ENCODE measurements around the gene BRK1.
A peak's percentile ranks its signal among the peaks of the same experiment; 100 is the strongest.
"Not testable (repeated sequence)": the region's sequence is repeated elsewhere in the genome, so short reads cannot be mapped to it uniquely, and the experiment has no call there.

The BRK1 gene
- total RNA-seq = 28.2 to 76.3 reads per million in 2 donors

DNA sequence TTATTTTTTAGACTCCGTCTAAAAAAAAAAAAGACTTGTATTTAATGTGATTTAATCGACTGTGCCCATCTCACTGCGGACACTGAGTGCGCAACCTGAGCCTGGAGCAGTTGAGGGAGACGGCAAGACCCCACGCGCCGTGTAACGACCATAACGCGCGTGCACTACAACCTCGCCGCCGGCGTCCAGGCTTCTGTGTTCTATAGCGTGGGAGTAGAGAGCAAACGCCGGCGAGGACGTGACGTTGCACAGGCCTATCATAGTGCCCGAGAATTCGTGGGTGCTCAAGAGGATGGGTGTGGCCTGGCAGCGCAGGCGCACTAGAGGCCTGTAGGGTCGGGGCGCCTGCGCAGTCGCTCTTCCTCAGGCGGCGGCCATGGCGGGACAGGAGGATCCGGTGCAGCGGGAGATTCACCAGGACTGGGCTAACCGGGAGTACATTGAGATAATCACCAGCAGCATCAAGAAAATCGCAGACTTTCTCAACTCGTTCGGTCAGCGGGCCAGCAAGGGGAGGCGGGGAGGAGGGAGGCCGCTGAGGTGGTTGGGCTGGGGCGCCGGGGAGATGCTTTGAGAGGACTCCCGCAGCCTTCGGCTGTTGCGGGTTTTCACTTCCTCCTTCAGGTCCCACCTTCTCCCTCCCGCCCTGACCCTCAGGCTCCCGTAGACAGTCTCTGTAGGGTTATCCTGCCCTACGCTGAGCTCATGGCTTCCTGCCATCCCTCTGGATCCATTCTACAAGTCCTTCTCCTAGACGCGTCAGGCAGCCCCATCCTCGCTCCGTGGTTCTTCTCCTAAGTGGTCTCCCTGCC is at the start of gene BRK1:
Gene BRK1 (plus strand): TSS at position 350 of the 812 bp plus-strand sequence. CDS start 27 bp downstream, at position 377.
- peak; percentile 87 for DNase-seq

DNA sequence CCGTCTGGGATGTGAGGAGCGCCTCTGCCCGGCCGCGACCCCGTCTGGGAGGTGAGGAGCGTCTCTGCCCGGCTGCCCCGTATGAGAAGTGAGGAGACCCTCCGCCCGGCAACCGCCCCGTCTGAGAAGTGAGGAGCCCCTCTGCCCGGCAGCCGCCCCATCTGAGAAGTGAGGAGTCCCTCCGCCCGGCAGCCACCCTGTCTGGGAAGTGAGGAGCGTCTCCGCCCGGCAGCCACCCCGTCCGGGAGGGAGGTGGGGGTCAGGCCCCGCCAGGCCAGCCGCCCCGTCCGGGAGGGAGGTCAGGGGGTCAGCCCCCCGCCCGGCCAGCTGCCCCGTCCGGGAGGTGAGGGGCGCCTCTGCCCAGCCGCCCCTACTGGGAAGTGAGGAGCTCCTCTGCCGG is 45.4 kb upstream of the BRK1 start:
- not testable (repeated sequence) for DNase-seq

DNA sequence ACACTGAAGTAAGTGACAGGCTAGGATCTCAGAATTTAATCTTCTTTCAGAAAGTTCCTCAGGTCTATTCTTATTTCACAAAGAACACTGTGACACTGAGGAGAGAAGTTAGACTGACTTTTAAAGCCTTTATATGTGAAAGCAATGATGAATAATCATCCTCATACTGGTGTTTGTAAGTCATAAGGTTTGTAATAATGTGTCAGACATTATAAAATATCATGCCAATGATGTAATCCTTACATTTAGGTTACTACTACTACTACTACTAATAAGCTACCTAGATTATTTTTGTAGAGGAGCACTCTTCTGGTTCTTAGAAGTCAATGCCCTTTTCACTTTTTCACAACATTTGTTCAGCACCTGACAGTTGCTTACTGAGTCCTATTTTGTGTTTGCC is 40.8 kb upstream of the BRK1 start:
- DNase-seq = no peak

GRCh38 chr3:10081871-10082270 is 33.6 kb upstream of the BRK1 start:
- no peak for DNase-seq

- DNase-seq = no peak
These were observed 29.7 kb upstream of the BRK1 start for GRCh38 chr3:10085738-10086137.

DNA sequence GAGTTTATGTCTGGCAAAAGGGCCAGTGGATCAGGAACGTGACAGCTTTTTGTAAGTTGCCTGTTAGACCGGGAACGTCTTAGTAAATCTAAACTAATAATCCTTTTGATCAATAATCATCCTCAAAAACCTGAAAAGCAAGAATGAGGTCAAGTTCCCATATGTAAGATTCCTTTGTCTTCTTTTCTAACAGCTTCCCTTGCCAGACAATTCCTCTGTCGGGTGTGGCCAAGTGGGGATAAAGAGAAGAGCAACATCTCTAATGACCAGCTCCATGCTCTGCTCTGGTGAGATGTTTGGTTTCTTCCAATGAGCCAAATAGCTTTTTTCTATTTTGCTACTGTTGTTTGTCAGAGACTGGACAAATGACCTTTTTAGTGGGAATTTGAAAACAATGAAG is 27.2 kb upstream of the BRK1 start:
- no peak for DNase-seq

- no peak for DNase-seq
These were observed 25.3 kb upstream of the BRK1 start for GRCh38 chr3:10090179-10090578.

DNA sequence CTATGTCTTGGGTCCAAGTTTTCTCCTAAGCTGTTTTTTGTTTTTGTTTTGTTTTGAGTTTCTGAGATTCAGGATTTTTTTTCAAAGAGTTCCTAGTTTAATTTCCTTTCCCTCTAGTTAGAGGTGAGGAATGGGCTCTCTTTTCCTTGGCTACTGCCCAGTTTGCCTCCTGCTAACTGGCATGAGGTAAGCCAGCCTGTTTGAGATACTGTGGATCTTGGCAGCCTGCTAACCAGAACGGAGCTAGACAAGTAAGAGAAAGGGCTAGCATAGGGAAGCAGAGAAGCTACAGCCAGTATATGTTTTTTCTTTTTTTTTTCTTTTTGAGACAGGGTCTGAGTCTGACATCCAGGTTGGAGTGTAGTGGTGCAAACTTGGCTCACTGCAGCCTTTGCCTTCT is 24.7 kb upstream of the BRK1 start:
- not testable (repeated sequence) for DNase-seq

GRCh38 chr3:10091387-10091786 is 24.1 kb upstream of the BRK1 start:
- DNase-seq = not testable (repeated sequence)

- no peak for DNase-seq
These were observed 21.8 kb upstream of the BRK1 start for GRCh38 chr3:10093678-10094077.

GRCh38 chr3:10099041-10099440 is 16.4 kb upstream of the BRK1 start:
- no peak for DNase-seq

DNA sequence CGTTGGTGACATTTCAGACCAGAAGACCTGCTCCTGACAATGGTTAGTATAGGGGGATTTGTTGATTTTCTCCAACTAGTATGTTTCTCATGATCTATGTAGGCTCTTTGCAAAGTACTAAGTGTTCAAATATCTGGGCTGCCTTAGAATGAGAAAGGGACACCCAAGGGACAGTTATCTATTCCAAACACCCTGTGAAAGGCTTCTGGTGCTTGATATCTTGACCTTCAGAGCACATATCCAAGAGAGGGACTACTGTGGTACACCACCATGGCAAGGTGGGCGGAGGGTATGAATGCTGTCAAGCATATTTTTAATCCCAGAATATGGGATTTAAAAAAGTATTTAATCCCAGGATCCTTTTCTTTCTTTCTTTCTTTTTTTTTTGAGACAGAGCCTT is 8.6 kb upstream of the BRK1 start:
- DNase-seq = no peak

- no peak for DNase-seq
These were observed 7.4 kb upstream of the BRK1 start, which contains the start of gene FANCD2OS for GRCh38 chr3:10108091-10108490. TSS of gene FANCD2OS (minus strand) at chr3:10108255. CDS start at chr3:10104774, 3,481 bp downstream.

- no peak for DNase-seq
These were observed 624 bp downstream of the BRK1 start for GRCh38 chr3:10116138-10116460.

- DNase-seq = no peak
These were observed 1.5 kb downstream of the BRK1 start for GRCh38 chr3:10116928-10117327.

DNA sequence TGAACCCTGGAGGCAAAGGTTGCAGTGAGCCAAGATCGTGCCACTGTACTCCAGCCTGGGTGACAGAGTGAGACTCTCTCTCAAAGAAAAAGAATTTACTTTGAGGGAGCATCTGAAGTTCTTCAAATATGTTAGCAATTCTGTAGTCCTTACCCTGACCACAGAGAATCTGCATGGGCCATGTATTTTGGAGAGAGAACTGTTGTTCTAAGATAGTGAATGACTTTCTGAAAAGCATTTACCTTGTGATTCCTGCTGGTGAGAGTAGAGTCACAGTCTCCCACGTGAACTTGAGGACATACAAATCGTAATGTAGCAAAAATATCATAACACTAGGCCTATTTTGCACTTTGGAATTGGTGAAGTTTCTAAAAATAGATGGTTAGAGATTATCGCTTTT is 3.9 kb downstream of the BRK1 start:
- DNase-seq = no peak

DNA sequence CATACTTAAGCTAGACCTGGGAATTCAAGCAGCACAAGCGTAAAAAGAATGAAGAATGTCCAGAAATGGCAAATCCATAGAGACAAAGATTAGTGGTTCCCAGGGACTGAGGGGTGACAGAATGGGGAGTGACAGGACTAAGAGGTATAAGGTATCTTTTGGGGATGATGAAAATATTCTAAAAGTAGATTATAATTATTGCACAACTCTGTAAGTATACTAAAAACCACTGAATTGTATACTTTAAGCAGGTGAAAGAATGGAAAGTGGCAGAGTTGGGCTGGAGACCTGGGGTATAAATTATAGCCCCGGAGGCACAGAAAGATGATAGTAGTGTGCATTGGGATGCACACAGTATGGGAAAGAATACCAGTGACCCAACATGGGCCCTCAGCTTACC is 5.6 kb downstream of the BRK1 start:
- DNase-seq = no peak

- no peak for DNase-seq
These were observed 7.2 kb downstream of the BRK1 start for GRCh38 chr3:10122724-10123123.

GRCh38 chr3:10135872-10136271 is 20.4 kb downstream of the BRK1 start:
- DNase-seq = not testable (repeated sequence)

GRCh38 chr3:10136426-10137005 is 21.0 kb downstream of the BRK1 start:
- DNase-seq = no peak

DNA sequence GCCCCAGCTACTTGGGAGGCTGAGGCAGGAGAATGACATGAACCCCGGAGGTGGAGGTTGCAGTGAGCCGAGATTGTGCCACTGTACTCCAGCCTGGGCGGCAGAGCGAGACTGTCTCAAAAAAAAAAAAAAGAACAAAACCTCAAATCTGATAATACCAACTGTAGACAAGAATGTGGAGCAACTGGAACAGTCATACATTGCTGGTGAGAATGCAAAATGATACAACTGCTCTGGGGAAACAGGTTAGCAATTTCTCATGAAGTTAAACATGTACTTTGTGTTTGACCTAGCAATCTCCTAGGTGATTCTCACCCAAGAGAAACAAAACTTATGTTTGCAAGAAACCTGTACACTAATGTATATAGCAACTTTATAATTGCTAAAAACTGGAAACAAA is 21.7 kb downstream of the BRK1 start:
- DNase-seq = no peak

DNA sequence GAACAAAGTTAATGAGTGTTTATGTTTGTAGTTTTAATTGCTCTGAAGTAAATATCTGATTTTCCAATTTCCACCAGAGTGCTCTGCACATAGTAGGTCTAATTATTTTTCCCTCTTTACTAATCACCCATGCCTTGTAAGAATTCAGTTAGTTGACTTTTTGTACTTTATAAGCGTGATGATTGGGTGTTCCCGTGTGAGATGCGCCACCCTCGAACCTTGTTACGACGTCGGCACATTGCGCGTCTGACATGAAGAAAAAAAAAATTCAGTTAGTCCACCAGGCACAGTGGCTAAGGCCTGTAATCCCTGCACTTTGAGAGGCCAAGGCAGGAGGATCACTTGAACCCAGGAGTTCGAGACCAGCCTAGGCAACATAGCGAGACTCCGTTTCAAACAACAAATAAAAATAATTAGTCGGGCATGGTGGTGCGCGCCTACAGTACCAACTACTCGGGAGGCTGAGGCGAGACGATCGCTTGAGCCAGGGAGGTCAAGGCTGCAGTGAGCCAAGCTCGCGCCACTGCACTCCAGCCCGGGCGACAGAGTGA is 25.6 kb downstream of the BRK1 start:
- DNase-seq = no peak

DNA sequence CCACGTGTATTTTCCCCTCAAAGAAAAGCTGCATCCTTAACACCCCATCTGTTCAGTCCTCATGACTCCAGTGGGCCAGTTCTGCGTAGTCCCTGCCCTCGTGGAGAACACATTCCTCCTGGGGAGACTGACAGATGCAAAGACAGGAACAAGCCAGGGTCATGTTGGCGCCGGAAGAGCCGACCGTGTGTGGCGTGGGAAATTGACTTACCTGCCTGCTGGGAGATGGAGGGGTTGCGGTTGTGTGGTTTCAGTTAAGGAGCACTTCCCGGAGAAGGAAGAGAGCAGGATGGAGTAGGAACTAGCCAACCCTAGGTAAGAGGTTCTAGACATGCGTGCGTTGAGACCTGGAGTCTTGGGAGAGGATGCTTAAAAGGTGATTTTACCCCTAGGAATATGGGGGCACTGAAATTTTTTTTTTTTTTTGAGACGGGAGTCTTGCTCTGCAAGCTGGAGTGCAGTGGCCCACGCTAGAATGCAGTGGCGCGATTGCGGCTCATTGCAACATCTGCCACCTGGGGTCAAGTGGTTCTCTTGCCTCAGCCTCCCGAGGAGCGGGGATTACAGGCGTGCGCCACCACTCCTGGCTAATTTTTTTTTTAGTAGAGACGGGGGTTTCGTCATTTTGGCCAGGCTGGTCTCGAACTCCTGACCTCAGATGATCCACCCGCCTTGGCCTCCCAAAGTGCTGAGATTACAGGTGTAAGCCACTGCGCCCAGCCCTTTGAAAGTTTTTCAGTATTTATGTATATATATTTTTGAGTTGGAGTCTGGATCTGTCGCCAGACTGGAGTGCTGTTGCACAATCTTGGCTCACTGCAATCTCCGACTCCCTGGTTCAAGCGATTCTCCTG is 27.5 kb downstream of the BRK1 start:
- DNase-seq = peak; percentile 6
